Erythroblast (primary cell): Measurements from ENCODE around the gene DCAF7.

Experiments
- DNase-seq, 2 experiments: peaks; one replicate each; lab custom pipeline; 2025; lab: John Stamatoyannopoulos, UW
- GATA1 ChIP-seq: IDR thresholded peaks from 2 replicates; pipeline ENCODE4 v1.6.1; 2011; ENCODE audit warnings: low read depth, mild to moderate bottlenecking, control low read depth, low read length, moderate library complexity
- POLR2A ChIP-seq: IDR thresholded peaks from 2 replicates; pipeline ENCODE4 v1.6.1; 2011; ENCODE audit warnings: mild to moderate bottlenecking, low read length

DCAF7 gene

GRCh38 chr17:63543822-63544420 is 6.4 kb upstream of the DCAF7 start:
- DNase-seq, result no peak
- TF ChIP-seq GATA1 (no peak), POLR2A (no peak)

GRCh38 chr17:63544467-63545301 is 5.6 kb upstream of the DCAF7 start:
- DNase-seq, result no peak
- TF ChIP-seq POLR2A (no peak), GATA1 (no peak)

GRCh38 chr17:63546308-63547082 is 3.8 kb upstream of the DCAF7 start:
- DNase-seq, result no peak

GRCh38 chr17:63547083-63547523 is 3.2 kb upstream of the DCAF7 start:
- no peak for TF ChIP-seq POLR2A
- TF ChIP-seq GATA1, result no peak
- DNase-seq, result no peak

More at GRCh38 chr17:63546308-63547082, 3.8 kb upstream of the DCAF7 start:
- no peak for TF ChIP-seq POLR2A
- TF ChIP-seq GATA1, result no peak

GRCh38 chr17:63549289-63549945 is 860 bp upstream of the DCAF7 start:
- DNase-seq, result peak; percentile 81 to 89
- no peak for TF ChIP-seq POLR2A
- TF ChIP-seq GATA1, result no peak

GRCh38 chr17:63550817-63551639 is 751 bp downstream of the DCAF7 start:
- TF ChIP-seq POLR2A (no peak), GATA1 (no peak)
- peak; percentile 69 to 74 for DNase-seq

- TF ChIP-seq POLR2A (no peak), GATA1 (no peak)
- DNase-seq, result peak in 1 of 2 experiments; percentile 37
Measured at GRCh38 chr17:63552211-63552610, 1.9 kb downstream of the DCAF7 start.

GRCh38 chr17:63555500-63556156 is 5.4 kb downstream of the DCAF7 start:
- DNase-seq, result no peak
- TF ChIP-seq GATA1 (no peak), POLR2A (no peak)

- no peak for DNase-seq
- no peak for TF ChIP-seq POLR2A
- no peak for TF ChIP-seq GATA1
Measured at GRCh38 chr17:63557416-63557815, 7.1 kb downstream of the DCAF7 start.

- DNase-seq, result no peak
- no peak for TF ChIP-seq GATA1
- TF ChIP-seq POLR2A, result no peak
Measured at GRCh38 chr17:63558441-63558840, 8.2 kb downstream of the DCAF7 start.

GRCh38 chr17:63561819-63562218 is 11.5 kb downstream of the DCAF7 start:
- DNase-seq, result no peak
- TF ChIP-seq GATA1 (no peak), POLR2A (no peak)

- no peak for DNase-seq
- TF ChIP-seq POLR2A, result no peak
- no peak for TF ChIP-seq GATA1
Measured at GRCh38 chr17:63563339-63563738, 13.1 kb downstream of the DCAF7 start.

- DNase-seq, result no peak
- TF ChIP-seq GATA1, result no peak
- TF ChIP-seq POLR2A, result no peak
Measured at GRCh38 chr17:63564562-63564961, 14.3 kb downstream of the DCAF7 start.
